Activated CD4-positive, alpha-beta T cell treated with anti-CD3 and anti-CD28 coated beads for 36 hours (primary cell): ENCODE measurements around the gene C2CD4D. TPM values are rescaled to one million over a fixed set of nuclear protein-coding genes. Genes with fewer than 3 reads are reported as not detected.
"Not testable (repeated sequence)": the region's sequence is repeated elsewhere in the genome, so short reads cannot be mapped to it uniquely, and the experiment has no call there.

ENCODE experiments used
- ATAC-seq: fragments of 200-7000 bp; cut with Tn5 transposase; one replicate; pipeline ENCODE4 v1.10.0; 2021; ENCODE audit warnings: mild to moderate bottlenecking, moderate library complexity
- CTCF ChIA-PET: fragments of 350-600 bp; sonication (Branson Sonifier 250); formaldehyde crosslinking; loops from one replicate; lab custom pipeline; 2021; ENCODE audit warnings: antibody characterized with exemption; lab: Charles Lee
- POLR2A ChIA-PET: fragments of 350-600 bp; sonication (Branson Sonifier 250); formaldehyde crosslinking; loops from one replicate; lab custom pipeline; 2021; ENCODE audit warnings: antibody characterized with exemption, inconsistent platforms; lab: Charles Lee
- DNase-seq: peaks from one replicate; pipeline ENCODE4 v3.0.0-alpha.2; 2020
- H3K27ac Mint-ChIP-seq: one replicate; pipeline ENCODE4 v1.8.0; 2021; ENCODE audit warnings: mixed read lengths
- H3K27me3 Mint-ChIP-seq: one replicate; pipeline ENCODE4 v1.8.0; 2021; ENCODE audit warnings: mixed read lengths
- H3K36me3 Mint-ChIP-seq: one replicate; pipeline ENCODE4 v1.8.0; 2021; ENCODE audit warnings: low read depth, mixed read lengths
- H3K4me1 Mint-ChIP-seq: one replicate; pipeline ENCODE4 v1.8.0; 2021; ENCODE audit warnings: mixed read lengths
- H3K4me3 Mint-ChIP-seq: one replicate; pipeline ENCODE4 v1.8.0; 2021; ENCODE audit warnings: mild to moderate bottlenecking, moderate library complexity, mixed read lengths
- H3K9me3 Mint-ChIP-seq: one replicate; pipeline ENCODE4 v1.8.0; 2021; ENCODE audit warnings: low read depth, mixed read lengths
- intact Hi-C, 2 experiments: fragments of 100-400 bp; cut with DNase I in 1 of 2; cut with micrococcal nuclease in 1 of 2; formaldehyde crosslinking; loops; one replicate each; pipeline versions ENCODE4 v1.14.2 to v1.15.1; 2022 to 2024; cut with DNase I, micrococcal nuclease
- total RNA-seq, 2 experiments: library from RNA; stranded (reverse); gene quantifications; one replicate each; pipeline ENCODE4 v1.2.3, GENCODE V29; 2021

Gene C2CD4D
- 1 to 10 TPM; 2.1 to 2.4 TPM for total RNA-seq

DNA sequence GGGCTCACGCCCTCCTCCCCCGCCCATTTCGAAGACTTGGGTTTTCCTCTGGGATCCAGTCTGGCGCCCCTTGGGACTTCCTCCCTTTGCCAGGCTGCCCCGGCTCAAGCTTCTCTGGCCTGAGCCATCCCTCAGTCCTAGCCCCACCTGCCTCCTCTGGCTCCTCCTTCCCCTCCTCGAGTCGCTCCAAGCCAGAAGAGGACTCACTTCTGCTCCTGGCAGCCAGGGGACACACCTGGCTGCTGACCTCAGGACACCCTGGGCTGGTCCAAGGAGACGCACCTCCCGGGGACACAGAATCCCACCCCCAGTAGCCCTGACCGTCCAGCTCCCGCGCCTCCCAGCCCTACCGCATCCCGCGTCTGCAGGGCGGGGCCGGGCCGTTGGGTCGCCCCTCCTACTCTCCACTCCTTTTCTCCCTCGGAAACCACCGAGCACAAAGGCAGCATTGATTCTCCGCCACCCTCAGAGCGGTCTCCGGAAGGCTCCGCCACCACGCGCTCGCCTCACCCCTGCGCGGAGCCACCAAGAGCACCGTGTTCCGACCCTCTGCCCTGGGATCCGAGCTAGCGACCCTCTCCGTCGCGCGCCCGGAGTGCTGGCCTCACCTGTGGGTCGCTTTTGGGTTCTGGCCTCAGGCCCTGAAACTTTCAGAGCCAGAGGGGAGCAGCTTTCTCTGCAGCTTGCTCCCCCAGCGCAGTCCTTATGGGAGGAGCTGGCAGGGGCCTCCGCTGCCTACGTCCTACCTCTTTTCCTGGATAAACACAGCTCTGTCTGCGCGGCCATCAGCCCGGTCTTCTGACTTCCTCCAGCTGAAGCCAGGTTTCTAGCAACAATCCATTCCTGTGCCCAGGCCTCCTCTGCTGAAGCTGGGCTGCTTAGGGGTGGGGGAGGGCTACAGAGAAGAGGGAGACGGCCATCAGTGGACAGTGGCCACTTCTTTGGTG, at the start of gene C2CD4D:
Gene C2CD4D (minus strand): TSS at position 364 of the 947 bp plus-strand sequence. CDS start 831 bp downstream, outside the sequence.
- ATAC-seq (peak; percentile 76), DNase-seq (peak; percentile 84)
- Mint-ChIP-seq H3K36me3 (peaks cover 14% of the 10 kb centered on the region), H3K4me1 (peaks cover 37% of the 10 kb centered on the region), H3K4me3 (peak within 1 kb of the TSS; percentile 72), H3K27me3 (no peaks in the 10 kb centered on the region), H3K9me3 (no peaks in the 10 kb centered on the region), H3K27ac (peak within 1 kb of the TSS; percentile 86)
- CTCF ChIA-PET, result interaction anchor here (0.5 to 2.3 kb wide), 3 partner anchors 9 to 246 kb away, joined by 3 to 9 read pairs (median 3); no protein-coding TSS in a partner anchor
- intact Hi-C loops, result loop anchor here (1.0 to 5.0 kb wide), 10 partner anchors 49 to 512 kb away; partner anchors contain the start of genes THEM4 (in 2 of the 2), MRPL9 (in 1 of the 2), PI4KB (in 1 of the 2) and POGZ (in 1 of the 2)
- POLR2A ChIA-PET, result interaction anchor here (0.7 kb wide), 1 partner anchor 1809 kb away, joined by 3 read pairs; no protein-coding TSS in a partner anchor

DNA sequence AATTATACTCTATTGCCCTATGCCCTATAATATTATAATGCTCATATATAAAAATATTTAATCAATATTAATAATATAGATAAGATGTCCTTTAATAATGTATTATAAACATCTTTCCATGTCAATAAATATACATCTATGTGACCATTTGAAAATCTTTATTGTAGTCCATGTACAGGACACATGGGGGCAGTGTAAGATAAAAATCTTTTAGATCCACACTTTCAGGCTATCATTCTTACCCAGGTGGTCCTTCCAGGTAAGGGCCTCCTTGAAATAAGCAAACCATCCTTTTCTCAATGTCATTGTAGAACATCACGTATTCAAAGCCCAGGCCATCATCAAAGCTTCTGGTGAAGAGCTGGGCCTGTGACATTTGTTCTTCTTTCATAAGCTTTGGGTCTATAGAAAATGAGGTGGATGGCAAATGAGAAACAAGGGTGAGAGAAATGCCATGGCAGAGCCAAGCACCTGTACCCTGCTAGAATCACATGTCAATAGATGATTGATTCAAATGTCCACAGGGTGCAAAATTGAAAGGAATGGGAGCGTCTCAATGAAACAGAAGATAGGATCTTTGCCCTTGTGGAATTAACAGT, 49.5 kb upstream of the C2CD4D start:
- ATAC-seq (peak; percentile 57), DNase-seq (no peak)
- ChIA-PET POLR2A (no interaction called here), CTCF (interaction anchor here (0.7 to 4.6 kb wide), 6 partner anchors 9 to 112 kb away, joined by 3 to 23 read pairs (median 4); no protein-coding TSS in a partner anchor)
- H3K9me3 Mint-ChIP-seq, result no peaks in the 10 kb centered on the region
- intact Hi-C loops, result loop anchor here in 1 of 2 experiments (1.0 to 5.0 kb wide), 3 partner anchors 45 to 298 kb away; no protein-coding TSS in a partner anchor
- H3K27me3 Mint-ChIP-seq, result no peaks in the 10 kb centered on the region
- H3K4me3 Mint-ChIP-seq, result no peak overlapping the region
- peaks cover 64% of the 10 kb centered on the region for H3K36me3 Mint-ChIP-seq
- peaks cover 25% of the 10 kb centered on the region for H3K4me1 Mint-ChIP-seq
- no peak overlapping the region for H3K27ac Mint-ChIP-seq

- Mint-ChIP-seq H3K9me3 (no peaks in the 10 kb centered on the region), H3K36me3 (peaks cover 52% of the 10 kb centered on the region), H3K4me1 (peaks cover 12% of the 10 kb centered on the region), H3K4me3 (no peak overlapping the region), H3K27me3 (no peaks in the 10 kb centered on the region), H3K27ac (no peak overlapping the region)
- intact Hi-C loops, result loop anchor here in 1 of 2 experiments (5.0 kb wide), 1 partner anchor 300 kb away; no protein-coding TSS in a partner anchor
- ChIA-PET CTCF (interaction anchor here (0.8 to 4.6 kb wide), 7 partner anchors 11 to 147 kb away, joined by 3 to 23 read pairs (median 3); no protein-coding TSS in a partner anchor), POLR2A (no interaction called here)
- DNase-seq, result no peak
- ATAC-seq, result no peak
Observed at GRCh38 chr1:151887028-151887427, 47.4 kb upstream of the C2CD4D start.

GRCh38 chr1:151885479-151885878, 45.9 kb upstream of the C2CD4D start:
- DNase-seq, result no peak
- ChIA-PET POLR2A (no interaction called here), CTCF (interaction anchor here (0.6 to 4.6 kb wide), 2 partner anchors 32 to 116 kb away, joined by 3 to 23 read pairs; partner anchors contain the start of gene THEM5)
- H3K27me3 Mint-ChIP-seq, result no peaks in the 10 kb centered on the region
- no peak for ATAC-seq
- H3K4me3 Mint-ChIP-seq, result no peak overlapping the region
- H3K36me3 Mint-ChIP-seq, result peaks cover 42% of the 10 kb centered on the region
- H3K9me3 Mint-ChIP-seq, result no peaks in the 10 kb centered on the region
- H3K27ac Mint-ChIP-seq, result no peak overlapping the region
- H3K4me1 Mint-ChIP-seq, result no peaks in the 10 kb centered on the region
- intact Hi-C loops, result loop anchor here in 1 of 2 experiments (5.0 kb wide), 1 partner anchor 302 kb away; no protein-coding TSS in a partner anchor

- intact Hi-C loops, result loop anchor here in 1 of 2 experiments (5.0 kb wide), 1 partner anchor 302 kb away; no protein-coding TSS in a partner anchor
- ATAC-seq, H3K27ac Mint-ChIP-seq, H3K9me3 Mint-ChIP-seq, POLR2A ChIA-PET, H3K4me3 Mint-ChIP-seq, H3K4me1 Mint-ChIP-seq, H3K27me3 Mint-ChIP-seq, DNase-seq: not testable (repeated sequence)
- CTCF ChIA-PET, result interaction anchor here (0.6 to 4.6 kb wide), 3 partner anchors 32 to 116 kb away, joined by 3 to 23 read pairs (median 3); partner anchors contain the start of gene THEM5
- peaks cover 39% of the 10 kb centered on the region for H3K36me3 Mint-ChIP-seq
Observed at GRCh38 chr1:151884879-151885278, 45.3 kb upstream of the C2CD4D start.

- POLR2A ChIA-PET, H3K4me3 Mint-ChIP-seq, intact Hi-C loops, H3K27ac Mint-ChIP-seq, H3K9me3 Mint-ChIP-seq, H3K4me1 Mint-ChIP-seq, DNase-seq, H3K27me3 Mint-ChIP-seq, ATAC-seq: not testable (repeated sequence)
- CTCF ChIA-PET, result interaction anchor here (0.8 to 1.3 kb wide), 4 partner anchors 15 to 96 kb away, joined by 3 to 4 read pairs (median 3); no protein-coding TSS in a partner anchor
- H3K36me3 Mint-ChIP-seq, result peaks cover 37% of the 10 kb centered on the region
Observed at GRCh38 chr1:151884445-151884844, 44.8 kb upstream of the C2CD4D start.

DNA sequence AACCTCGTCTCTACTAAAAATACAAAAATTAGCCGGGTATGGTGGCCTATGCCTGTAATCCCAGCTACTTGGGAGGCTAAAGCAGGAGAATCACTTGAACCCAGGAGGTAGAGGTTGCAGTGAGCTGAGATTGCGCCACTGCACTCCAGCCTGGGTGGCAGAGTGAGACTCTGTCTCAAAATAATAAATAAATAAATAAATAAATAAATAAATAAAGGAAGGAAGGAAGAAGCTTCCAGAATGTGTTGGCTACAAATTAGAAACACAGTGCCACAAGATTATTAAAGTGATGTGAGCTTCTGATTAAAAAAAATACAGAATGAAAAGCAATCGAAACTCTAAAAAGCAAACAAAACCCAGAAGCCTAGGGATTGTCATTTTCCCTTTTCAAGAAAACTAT, 44.3 kb upstream of the C2CD4D start:
- CTCF ChIA-PET, result interaction anchor here (0.8 to 1.3 kb wide), 4 partner anchors 15 to 96 kb away, joined by 3 to 4 read pairs (median 3); no protein-coding TSS in a partner anchor
- H3K9me3 Mint-ChIP-seq, DNase-seq, H3K4me3 Mint-ChIP-seq, H3K4me1 Mint-ChIP-seq, intact Hi-C loops, POLR2A ChIA-PET, H3K27me3 Mint-ChIP-seq, ATAC-seq, H3K27ac Mint-ChIP-seq: not testable (repeated sequence)
- peaks cover 32% of the 10 kb centered on the region for H3K36me3 Mint-ChIP-seq

GRCh38 chr1:151882918-151883317, 43.3 kb upstream of the C2CD4D start:
- ATAC-seq, H3K4me3 Mint-ChIP-seq, H3K27ac Mint-ChIP-seq, H3K9me3 Mint-ChIP-seq, H3K27me3 Mint-ChIP-seq, POLR2A ChIA-PET, H3K4me1 Mint-ChIP-seq, DNase-seq, intact Hi-C loops: not testable (repeated sequence)
- CTCF ChIA-PET, result interaction anchor here (0.7 to 2.3 kb wide), 4 partner anchors 8 to 289 kb away, joined by 3 to 8 read pairs (median 4); no protein-coding TSS in a partner anchor
- H3K36me3 Mint-ChIP-seq, result peaks cover 28% of the 10 kb centered on the region

GRCh38 chr1:151882466-151882865, 42.8 kb upstream of the C2CD4D start:
- POLR2A ChIA-PET, result no interaction called here
- DNase-seq (no peak), ATAC-seq (no peak)
- Mint-ChIP-seq H3K27me3 (no peaks in the 10 kb centered on the region), H3K9me3 (no peaks in the 10 kb centered on the region), H3K27ac (no peak overlapping the region), H3K4me1 (no peaks in the 10 kb centered on the region), H3K36me3 (peaks cover 25% of the 10 kb centered on the region), H3K4me3 (no peak overlapping the region)
- CTCF ChIA-PET, result interaction anchor here (0.6 to 2.3 kb wide), 11 partner anchors 8 to 487 kb away, joined by 3 to 8 read pairs (median 4); no protein-coding TSS in a partner anchor
- intact Hi-C loops, result no loop called here

DNA sequence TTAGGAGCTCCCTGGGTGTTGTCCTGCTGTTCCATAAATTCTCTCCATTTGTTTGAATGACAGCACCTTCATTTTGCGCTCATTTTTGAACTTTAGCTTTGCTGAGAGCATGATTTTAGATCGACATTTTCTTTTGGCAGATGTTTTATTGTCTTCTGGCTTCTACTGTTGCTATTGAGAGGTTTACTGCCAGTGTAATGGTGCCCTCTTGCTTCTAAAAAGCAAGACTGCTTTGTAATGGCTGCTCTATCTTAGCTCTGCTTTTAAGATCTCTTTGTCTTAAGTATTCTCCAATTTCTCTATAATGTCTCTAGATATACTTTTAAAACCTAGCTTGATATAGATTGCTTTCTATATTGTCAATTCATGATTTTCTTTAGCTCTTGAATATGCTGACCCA, 41.9 kb upstream of the C2CD4D start:
- POLR2A ChIA-PET, result interaction anchor here (1.3 kb wide), 1 partner anchor 23 kb away, joined by 3 read pairs; no protein-coding TSS in a partner anchor
- intact Hi-C loops, result no loop called here
- no peak overlapping the region for H3K4me3 Mint-ChIP-seq
- H3K36me3 Mint-ChIP-seq, result peaks cover 25% of the 10 kb centered on the region
- no peak for ATAC-seq
- DNase-seq, result no peak
- no peaks in the 10 kb centered on the region for H3K27me3 Mint-ChIP-seq
- CTCF ChIA-PET, result interaction anchor here (0.6 to 2.3 kb wide), 10 partner anchors 9 to 288 kb away, joined by 3 to 8 read pairs (median 4); no protein-coding TSS in a partner anchor
- no peaks in the 10 kb centered on the region for H3K9me3 Mint-ChIP-seq
- no peak overlapping the region for H3K27ac Mint-ChIP-seq
- no peaks in the 10 kb centered on the region for H3K4me1 Mint-ChIP-seq
